ENCODE results near the gene FOXL2. TPM values are rescaled to one million over a fixed set of nuclear protein-coding genes. Genes with fewer than 3 reads are reported as not detected.

FOXL2 gene
- total and polyA plus RNA-seq, 2 of the 4 experiments (the other 2 are of a cell fraction): 0.07 TPM; not detected in 1

Other genes with a start within 250 kb of the FOXL2 start
- 6.3 and 7.5 TPM in 2 replicates for gene PIK3CB, start 112.2 kb downstream of the FOXL2 start, total RNA-seq (2012; rRNA removed)
- gene PIK3CB, start 112.2 kb downstream of the FOXL2 start, polyA plus RNA-seq (2012; rRNA removed): 5.2 and 6.8 TPM in 2 replicates
- gene FOXL2NB, start 80 bp upstream of the FOXL2 start, total RNA-seq (2012; rRNA removed): under 0.01 TPM in 1 of 2 replicates, not detected in the other
- 0.05 TPM in 1 of 2 replicates, not detected in the other for gene FOXL2NB, start 80 bp upstream of the FOXL2 start, polyA plus RNA-seq (2012; rRNA removed)
- not detected in 2 replicates for gene PRR23A, start 59.1 kb upstream of the FOXL2 start, total RNA-seq (2012; rRNA removed)
- gene PRR23A, start 59.1 kb upstream of the FOXL2 start, polyA plus RNA-seq (2012; rRNA removed): not detected in 2 replicates
- gene PRR23B, start 73.8 kb upstream of the FOXL2 start, total RNA-seq (2012; rRNA removed): not detected in 2 replicates
- not detected in 2 replicates for gene PRR23B, start 73.8 kb upstream of the FOXL2 start, polyA plus RNA-seq (2012; rRNA removed)
- gene PRR23C, start 97.8 kb upstream of the FOXL2 start, total RNA-seq (2012; rRNA removed): not detected in 2 replicates
- not detected in 2 replicates for gene PRR23C, start 97.8 kb upstream of the FOXL2 start, polyA plus RNA-seq (2012; rRNA removed)